Left lung (tissue), 10 donors: Measurements from ENCODE around the gene MEX3D. TPM values are rescaled to one million over a fixed set of nuclear protein-coding genes. Genes with fewer than 3 reads are reported as not detected.

Experiments
- ATAC-seq: fragments of 200-7000 bp; cut with Tn5 transposase; one replicate; pipeline ENCODE4 v1.9.1; 2020; ENCODE audit warnings: moderate library complexity
- DNase-seq, 4 donors: peaks; one replicate each; pipeline ENCODE4 v3.0.0-alpha.2; 2013 to 2020
- H3K27ac ChIP-seq, 2 donors: fragments of 200-600 bp; sonication (generic) in 1 of 2; one replicate each; pipeline versions ENCODE4 v1.5.0 to v1.8.0; 2020 to 2021
- H3K27me3 ChIP-seq, 2 donors: fragments of 200-600 bp; sonication (generic) in 1 of 2; one replicate each; pipeline versions ENCODE4 v1.5.0 to v1.8.0; 2020 to 2021
- H3K36me3 ChIP-seq, 2 donors: fragments of 200-600 bp; sonication (generic) in 1 of 2; one replicate each; pipeline versions ENCODE4 v1.5.0 to v1.8.0; 2020 to 2021
- H3K4me1 ChIP-seq, 2 donors: fragments of 200-600 bp; one replicate each; pipeline ENCODE4 v1.8.0; 2021
- H3K4me3 ChIP-seq, 2 donors: fragments of 200-600 bp; sonication (generic) in 1 of 2; one replicate each; pipeline versions ENCODE4 v1.5.0 to v1.8.0; 2020 to 2021; ENCODE audit warnings: mild to moderate bottlenecking in 1 of 2
- H3K9me3 ChIP-seq, 2 donors: fragments of 200-600 bp; sonication (generic) in 1 of 2; one replicate each; pipeline versions ENCODE4 v1.5.0 to v1.8.0; 2020 to 2021
- CTCF ChIP-seq, 2 donors: fragments of 200-600 bp; sonication (generic) in 1 of 2; IDR thresholded peaks; one replicate each; pipeline versions ENCODE4 v1.5.0 to v1.8.0; 2021; ENCODE audit warnings: antibody characterized with exemption in 2 of 2
- intact Hi-C, 2 donors: fragments of 100-400 bp; cut with DNase I; formaldehyde crosslinking; loops; one replicate each; pipeline versions ENCODE4 v1.11.2 to v1.14.2; 2022
- polyA plus RNA-seq, 6 donors: library from polyadenylated mRNA; unstranded; fragments of 120-200 nt; gene quantifications; one replicate each; pipeline ENCODE4 v1.2.1, GENCODE V29; 2013; ENCODE audit not compliant: insufficient read length in 6 of 6
- total RNA-seq, 2 donors: library from RNA; stranded (reverse); fragmentation: NEBNext Ultra II Directional; extraction: Animal tissue kit (Norgen Biotek cat#: 25700); gene quantifications; one replicate each; pipeline ENCODE4 v1.2.1, GENCODE V29; 2021
- donor health status: DM: no; HTN: yes; CAD: no.
- donor health status: DM: no; HTN: no; CAD: no.

MEX3D gene
- total and polyA plus RNA-seq, 8 donors: 15.8 to 42.6 (median 26.3) TPM

DNA sequence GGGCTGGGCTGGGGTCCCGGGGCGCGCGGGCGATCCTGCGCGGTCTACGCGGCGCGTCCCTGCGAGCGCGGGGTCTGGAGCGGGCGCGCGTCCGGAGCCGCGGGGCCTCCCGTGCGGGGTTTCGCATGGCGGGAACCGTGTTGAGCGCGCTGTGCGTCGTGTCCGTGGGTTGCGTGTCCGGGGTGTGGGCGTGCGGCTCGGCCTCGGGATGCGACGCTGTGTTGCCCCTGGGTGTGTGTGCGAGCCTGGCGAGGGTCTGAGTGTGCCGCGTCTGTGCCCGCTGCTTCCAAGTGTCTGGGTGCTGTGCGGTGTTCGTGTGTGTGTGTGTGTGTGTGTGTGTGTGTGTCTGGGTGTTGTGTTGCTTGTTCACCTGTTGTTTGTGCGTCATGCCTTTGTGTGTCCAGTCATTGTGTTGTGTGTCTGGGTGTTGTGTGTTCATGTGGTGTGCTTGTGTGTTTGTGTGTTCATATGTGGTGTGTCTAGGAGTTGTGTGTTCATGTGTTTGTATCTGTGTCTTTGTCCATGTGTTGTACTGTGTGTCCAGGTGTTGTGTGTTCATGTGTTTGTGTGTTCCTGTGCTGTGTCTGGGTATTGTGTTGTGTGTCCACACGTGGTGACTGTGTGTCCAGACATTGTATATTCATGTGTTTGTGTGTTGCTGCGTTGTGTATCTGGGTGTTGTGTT is 43.7 kb downstream of the MEX3D start:
- intact Hi-C loops: no loop called here
- Histone ChIP-seq H3K4me3 (no peak overlapping the region), H3K36me3 (no peaks in the 10 kb centered on the region), H3K27ac (no peak overlapping the region), H3K9me3 (no peaks in the 10 kb centered on the region), H3K4me1 (peaks cover 0 to 6% of the 10 kb centered on the region in 2 donors), H3K27me3 (peaks cover 33 to 95% of the 10 kb centered on the region in 2 donors)
- ATAC-seq (no peak), DNase-seq (no peak)
- no peak for TF ChIP-seq CTCF (IDR thresholded peaks at IDR 0.05)

DNA sequence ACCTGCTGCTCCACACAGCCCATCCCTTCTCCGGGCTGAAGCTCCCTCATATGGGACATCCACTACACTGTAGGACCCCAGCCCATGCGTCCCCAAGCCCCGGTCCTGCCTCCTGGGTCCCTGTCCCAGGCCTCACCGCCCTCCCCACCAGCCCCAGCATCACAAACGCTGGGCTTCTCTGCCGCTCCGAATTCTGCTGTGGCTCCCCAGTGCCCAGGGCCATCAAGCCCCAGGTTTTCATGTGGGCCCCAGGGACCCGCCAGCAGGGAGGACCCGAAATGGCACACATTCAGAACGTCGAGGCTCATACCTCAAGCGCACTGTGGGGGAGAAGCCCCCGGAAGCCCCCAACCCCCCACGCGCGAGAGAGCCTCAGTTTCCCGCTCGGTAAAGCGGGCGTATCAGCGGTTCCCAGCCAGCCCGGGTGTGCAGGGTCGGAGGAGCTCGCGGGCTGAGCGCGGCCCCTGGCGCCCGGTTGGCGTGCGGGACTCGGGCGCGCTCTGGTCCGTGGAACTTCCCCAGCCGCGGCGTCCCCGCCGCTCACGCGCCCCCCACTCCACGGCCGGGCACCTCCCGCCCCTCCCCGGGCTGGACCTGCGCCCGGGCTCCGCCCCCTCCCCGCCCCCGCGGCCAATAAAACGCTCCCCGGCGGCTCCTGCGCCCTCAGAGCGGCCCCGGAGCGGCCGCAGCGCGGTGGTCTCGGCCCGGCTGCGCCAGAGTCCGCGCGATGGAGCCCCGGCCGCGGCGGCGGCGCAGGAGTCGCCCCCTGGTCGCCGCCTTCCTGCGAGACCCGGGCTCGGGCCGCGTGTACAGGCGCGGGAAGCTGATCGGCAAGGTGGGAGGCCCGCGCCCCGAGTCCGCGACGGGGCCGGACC is 44.5 kb downstream of the MEX3D start, which contains the start of gene PLK5:
Gene PLK5 (plus strand): TSS at position 666 of the 875 bp plus-strand sequence. CDS start 2,920 bp downstream, outside the sequence.
- intact Hi-C loops: no loop called here
- Histone ChIP-seq H3K4me3 (no peak within 1 kb of the TSS), H3K9me3 (no peaks in the 10 kb centered on the region), H3K36me3 (no peaks in the 10 kb centered on the region), H3K4me1 (peaks cover 0 to 6% of the 10 kb centered on the region in 2 donors), H3K27ac (no peak within 1 kb of the TSS), H3K27me3 (peaks cover 29 to 92% of the 10 kb centered on the region in 2 donors)
- no peak for TF ChIP-seq CTCF (IDR thresholded peaks at IDR 0.05)
- no peak for ATAC-seq
- DNase-seq: no peak

DNA sequence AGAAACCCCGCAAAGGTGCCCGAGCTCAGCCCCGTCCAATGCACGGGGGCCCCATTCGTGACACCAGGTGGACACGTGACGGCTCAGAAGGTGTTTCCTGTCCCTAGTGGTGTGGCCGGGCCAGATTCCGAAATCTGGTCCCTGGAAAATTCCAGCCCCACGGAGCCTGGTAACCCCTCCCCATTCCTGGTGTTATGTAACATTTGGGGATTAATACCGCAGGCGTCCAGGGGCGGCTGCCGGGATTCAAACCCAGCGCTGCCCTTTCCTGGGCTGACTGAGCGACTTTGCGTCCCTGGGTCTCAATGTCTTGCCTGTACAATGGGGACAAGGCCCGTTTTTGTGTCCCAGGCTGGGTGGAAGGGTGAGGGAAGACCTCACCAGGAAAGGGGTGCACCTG is 45.3 kb downstream of the MEX3D start:
- DNase-seq: no peak
- no peaks in the 10 kb centered on the region for H3K36me3 ChIP-seq
- peaks cover 0 to 6% of the 10 kb centered on the region in 2 donors for H3K4me1 ChIP-seq
- ATAC-seq: no peak
- no peak overlapping the region for H3K27ac ChIP-seq
- H3K9me3 ChIP-seq: no peaks in the 10 kb centered on the region
- no peak overlapping the region for H3K4me3 ChIP-seq
- H3K27me3 ChIP-seq: peaks cover 29 to 94% of the 10 kb centered on the region in 2 donors
- intact Hi-C loops: no loop called here
- no peak for TF ChIP-seq CTCF (IDR thresholded peaks at IDR 0.05)

DNA sequence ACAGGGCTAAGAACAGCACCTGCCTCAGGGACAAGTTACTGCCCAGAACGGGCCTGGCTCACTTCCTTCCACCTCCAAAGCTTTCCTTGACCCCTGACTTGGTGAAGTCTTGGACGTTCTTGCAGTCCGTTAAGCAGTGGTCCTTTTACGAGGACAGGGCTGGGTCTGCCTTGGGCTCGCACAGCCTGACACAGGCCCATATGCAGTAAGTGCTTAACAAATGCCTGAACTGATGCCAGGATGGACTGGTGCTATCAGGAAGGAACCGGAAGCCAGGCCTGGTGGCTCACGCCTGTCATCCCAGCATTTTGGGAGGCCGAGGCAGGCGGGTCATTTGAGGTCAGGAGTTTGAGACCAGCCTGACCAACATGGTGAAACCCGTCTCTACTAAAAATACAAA is 46.1 kb downstream of the MEX3D start:
- peaks cover 29 to 94% of the 10 kb centered on the region in 2 donors for H3K27me3 ChIP-seq
- no peaks in the 10 kb centered on the region for H3K9me3 ChIP-seq
- H3K4me3 ChIP-seq: no peak overlapping the region
- no peak for ATAC-seq
- no peak for DNase-seq
- TF ChIP-seq CTCF (IDR thresholded peaks at IDR 0.05): no peak
- H3K36me3 ChIP-seq: no peaks in the 10 kb centered on the region
- peaks cover 0 to 6% of the 10 kb centered on the region in 2 donors for H3K4me1 ChIP-seq
- intact Hi-C loops: no loop called here
- H3K27ac ChIP-seq: no peak overlapping the region

- H3K36me3 ChIP-seq: no peaks in the 10 kb centered on the region
- H3K27me3 ChIP-seq: peaks cover 29 to 94% of the 10 kb centered on the region in 2 donors
- TF ChIP-seq CTCF (IDR thresholded peaks at IDR 0.05): no peak
- peaks cover 0 to 6% of the 10 kb centered on the region in 2 donors for H3K4me1 ChIP-seq
- H3K9me3 ChIP-seq: no peaks in the 10 kb centered on the region
- ATAC-seq: no peak
- H3K27ac ChIP-seq: no peak overlapping the region
- intact Hi-C loops: no loop called here
- no peak overlapping the region for H3K4me3 ChIP-seq
- peak in 1 of 4 donors; percentile 37 for DNase-seq
These were observed 46.5 kb downstream of the MEX3D start for GRCh38 chr19:1521636-1522035.
